ENCODE data around the gene EMX1.

DNA sequence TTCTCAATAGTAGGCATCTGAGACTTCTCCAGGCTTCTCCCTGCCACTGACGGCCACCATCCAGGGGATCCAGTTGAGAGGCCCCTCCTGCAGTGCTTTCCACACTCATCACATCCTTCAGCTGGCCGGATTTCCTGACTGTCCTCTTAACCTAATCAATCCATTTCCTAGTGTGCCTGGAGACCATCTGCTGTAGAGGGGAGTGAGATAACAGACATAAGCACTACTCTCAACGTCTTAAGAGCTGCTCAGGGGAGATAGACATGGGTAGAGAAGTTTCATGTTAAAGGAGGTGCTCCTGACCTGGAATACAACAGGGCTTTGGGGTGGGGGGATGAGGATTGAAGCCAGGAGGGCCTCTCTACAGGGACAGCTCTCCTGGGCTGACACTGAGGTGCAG lies 15.9 kb upstream of the EMX1 start:
- TF ChIP-seq POLR2AphosphoS5 (IDR thresholded peaks at IDR 0.05) (no peak), EP300 (IDR thresholded peaks at IDR 0.05) (no peak)
- TF ChIP-seq, protein P1, sequence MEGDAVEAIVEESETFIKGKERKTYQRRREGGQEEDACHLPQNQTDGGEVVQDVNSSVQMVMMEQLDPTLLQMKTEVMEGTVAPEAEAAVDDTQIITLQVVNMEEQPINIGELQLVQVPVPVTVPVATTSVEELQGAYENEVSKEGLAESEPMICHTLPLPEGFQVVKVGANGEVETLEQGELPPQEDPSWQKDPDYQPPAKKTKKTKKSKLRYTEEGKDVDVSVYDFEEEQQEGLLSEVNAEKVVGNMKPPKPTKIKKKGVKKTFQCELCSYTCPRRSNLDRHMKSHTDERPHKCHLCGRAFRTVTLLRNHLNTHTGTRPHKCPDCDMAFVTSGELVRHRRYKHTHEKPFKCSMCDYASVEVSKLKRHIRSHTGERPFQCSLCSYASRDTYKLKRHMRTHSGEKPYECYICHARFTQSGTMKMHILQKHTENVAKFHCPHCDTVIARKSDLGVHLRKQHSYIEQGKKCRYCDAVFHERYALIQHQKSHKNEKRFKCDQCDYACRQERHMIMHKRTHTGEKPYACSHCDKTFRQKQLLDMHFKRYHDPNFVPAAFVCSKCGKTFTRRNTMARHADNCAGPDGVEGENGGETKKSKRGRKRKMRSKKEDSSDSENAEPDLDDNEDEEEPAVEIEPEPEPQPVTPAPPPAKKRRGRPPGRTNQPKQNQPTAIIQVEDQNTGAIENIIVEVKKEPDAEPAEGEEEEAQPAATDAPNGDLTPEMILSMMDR (IDR thresholded peaks at IDR 0.05), result no peak

Measured in esophagus muscularis mucosa (tissue), 4 donors.